ENCODE measurements around the gene KNCN.

DNA sequence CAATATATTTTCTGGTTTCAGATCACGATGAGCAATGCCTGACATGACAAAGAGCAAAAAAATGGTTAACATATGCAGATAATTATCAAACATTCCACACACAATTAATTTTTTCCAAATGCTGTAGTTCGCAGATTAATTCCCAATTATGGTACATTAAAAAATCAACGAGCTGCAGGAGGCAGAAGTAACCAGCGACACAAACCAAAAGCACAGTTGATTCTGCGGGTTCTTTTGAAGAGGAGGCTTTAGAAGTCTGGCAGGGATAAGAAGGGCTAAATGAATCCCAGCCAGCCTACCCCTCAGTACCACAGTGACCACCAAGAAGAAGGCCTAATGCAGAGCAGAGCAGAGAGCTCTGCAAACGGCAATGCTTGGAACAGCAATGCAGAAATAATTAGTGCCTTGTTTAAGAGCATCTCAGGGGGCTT, 17.0 kb upstream of the KNCN start:
- TF ChIP-seq, protein P1, sequence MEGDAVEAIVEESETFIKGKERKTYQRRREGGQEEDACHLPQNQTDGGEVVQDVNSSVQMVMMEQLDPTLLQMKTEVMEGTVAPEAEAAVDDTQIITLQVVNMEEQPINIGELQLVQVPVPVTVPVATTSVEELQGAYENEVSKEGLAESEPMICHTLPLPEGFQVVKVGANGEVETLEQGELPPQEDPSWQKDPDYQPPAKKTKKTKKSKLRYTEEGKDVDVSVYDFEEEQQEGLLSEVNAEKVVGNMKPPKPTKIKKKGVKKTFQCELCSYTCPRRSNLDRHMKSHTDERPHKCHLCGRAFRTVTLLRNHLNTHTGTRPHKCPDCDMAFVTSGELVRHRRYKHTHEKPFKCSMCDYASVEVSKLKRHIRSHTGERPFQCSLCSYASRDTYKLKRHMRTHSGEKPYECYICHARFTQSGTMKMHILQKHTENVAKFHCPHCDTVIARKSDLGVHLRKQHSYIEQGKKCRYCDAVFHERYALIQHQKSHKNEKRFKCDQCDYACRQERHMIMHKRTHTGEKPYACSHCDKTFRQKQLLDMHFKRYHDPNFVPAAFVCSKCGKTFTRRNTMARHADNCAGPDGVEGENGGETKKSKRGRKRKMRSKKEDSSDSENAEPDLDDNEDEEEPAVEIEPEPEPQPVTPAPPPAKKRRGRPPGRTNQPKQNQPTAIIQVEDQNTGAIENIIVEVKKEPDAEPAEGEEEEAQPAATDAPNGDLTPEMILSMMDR (IDR thresholded peaks at IDR 0.05) = no peak
- no peak for TF ChIP-seq POLR2A (IDR thresholded peaks at IDR 0.05)
